ELR (cell line): ENCODE results near the gene ZFP62.

Experiments used
- DNase-seq: peaks from one replicate; pipeline ENCODE4 v3.0.0-alpha.2; 2015; ENCODE audit warnings: low read depth

The ZFP62 gene

GRCh38 chr5:180810210-180810958 lies 50.7 kb downstream of the ZFP62 start:
- DNase-seq: peak; percentile 94

GRCh38 chr5:180809403-180810209 lies 51.5 kb downstream of the ZFP62 start:
- peak; percentile 93 for DNase-seq

- no peak for DNase-seq
These were observed 52.5 kb downstream of the ZFP62 start for GRCh38 chr5:180808461-180809000.

DNA sequence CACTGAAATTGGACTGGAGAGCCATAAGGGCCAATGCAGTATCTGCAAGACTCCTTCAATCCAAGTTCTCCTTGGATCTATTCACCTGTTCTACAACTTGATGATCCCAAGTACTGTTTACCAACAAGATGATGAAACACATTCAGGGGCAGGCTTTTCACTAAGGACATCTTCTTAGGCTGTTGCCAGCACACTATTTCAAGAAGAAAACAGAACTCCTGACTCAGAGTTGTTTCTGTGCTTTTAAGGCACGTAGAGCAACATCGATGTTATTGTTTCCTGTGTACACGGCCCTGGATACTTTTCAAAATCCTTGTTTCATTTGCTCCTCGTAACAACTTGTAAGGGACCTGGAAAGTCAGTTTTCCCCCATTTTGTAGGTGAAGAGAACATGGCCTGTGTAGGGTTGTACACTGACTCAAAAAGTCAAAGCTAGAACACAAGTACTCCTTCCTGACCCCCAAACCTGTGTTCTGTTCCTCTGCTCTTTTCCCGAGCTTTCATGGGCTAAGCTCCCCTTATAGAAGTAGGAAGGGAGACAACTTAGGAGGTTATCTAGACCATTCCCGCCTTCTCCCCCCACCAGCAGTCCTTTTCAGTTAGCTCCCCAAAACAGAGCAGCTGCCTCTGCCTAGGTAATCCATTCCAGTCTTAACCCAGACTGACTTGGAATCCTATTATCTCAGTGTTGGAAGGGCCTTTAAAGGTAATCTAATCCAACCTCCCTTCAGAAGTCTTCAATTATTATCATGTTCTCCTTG lies 53.2 kb downstream of the ZFP62 start:
- no peak for DNase-seq

GRCh38 chr5:180807046-180807445 lies 54.0 kb downstream of the ZFP62 start:
- DNase-seq: no peak

- no peak for DNase-seq
These were observed 54.6 kb downstream of the ZFP62 start for GRCh38 chr5:180806351-180807011.

- no peak for DNase-seq
These were observed 56.9 kb downstream of the ZFP62 start for GRCh38 chr5:180804129-180804618.

DNA sequence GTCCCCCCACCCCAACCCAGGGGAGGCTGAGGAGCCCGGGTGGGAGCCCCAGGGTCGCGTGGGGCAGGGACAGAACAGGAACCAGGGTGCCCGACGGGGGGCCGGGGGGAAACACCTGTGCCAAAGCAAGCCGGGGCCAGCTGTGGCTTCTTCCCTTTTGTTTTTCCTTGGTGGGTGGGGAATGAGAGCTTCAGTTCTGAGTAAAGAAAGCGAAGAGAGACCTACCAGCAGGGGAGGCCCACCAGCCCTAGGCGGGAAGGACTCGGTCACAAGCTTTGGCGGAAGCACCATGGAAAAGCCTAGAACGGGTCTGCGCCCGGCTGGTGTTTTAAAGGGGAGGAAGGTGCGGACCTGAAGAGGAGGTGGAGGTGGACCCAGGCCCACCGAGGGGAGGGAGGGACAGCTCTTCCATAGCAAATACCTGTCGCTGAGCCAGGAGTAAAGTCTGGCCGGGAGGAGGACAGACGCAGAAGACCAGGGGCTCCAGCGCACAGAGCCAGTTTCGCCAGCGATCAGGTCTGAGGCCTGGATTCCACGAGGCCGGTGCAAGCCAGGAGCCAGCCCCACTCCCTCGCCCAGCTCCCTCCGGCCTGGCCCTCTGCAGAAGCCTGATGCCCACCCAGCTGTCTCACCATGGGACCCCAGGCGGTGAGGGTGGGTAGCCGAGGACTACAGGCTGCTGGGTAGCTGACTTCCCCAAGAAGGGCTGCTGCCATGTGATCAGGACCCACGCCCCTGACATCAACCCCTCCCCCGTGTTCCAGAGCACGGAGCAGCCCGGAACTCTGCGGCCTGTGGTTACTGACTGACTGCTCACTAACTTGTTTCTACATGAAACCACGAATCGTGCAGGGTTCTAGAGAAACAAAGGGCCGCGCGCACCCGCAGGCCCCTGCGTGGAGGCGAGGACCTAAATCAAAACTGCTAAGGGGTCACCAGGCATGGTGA lies 57.6 kb downstream of the ZFP62 start:
- peak; percentile 31 for DNase-seq

DNA sequence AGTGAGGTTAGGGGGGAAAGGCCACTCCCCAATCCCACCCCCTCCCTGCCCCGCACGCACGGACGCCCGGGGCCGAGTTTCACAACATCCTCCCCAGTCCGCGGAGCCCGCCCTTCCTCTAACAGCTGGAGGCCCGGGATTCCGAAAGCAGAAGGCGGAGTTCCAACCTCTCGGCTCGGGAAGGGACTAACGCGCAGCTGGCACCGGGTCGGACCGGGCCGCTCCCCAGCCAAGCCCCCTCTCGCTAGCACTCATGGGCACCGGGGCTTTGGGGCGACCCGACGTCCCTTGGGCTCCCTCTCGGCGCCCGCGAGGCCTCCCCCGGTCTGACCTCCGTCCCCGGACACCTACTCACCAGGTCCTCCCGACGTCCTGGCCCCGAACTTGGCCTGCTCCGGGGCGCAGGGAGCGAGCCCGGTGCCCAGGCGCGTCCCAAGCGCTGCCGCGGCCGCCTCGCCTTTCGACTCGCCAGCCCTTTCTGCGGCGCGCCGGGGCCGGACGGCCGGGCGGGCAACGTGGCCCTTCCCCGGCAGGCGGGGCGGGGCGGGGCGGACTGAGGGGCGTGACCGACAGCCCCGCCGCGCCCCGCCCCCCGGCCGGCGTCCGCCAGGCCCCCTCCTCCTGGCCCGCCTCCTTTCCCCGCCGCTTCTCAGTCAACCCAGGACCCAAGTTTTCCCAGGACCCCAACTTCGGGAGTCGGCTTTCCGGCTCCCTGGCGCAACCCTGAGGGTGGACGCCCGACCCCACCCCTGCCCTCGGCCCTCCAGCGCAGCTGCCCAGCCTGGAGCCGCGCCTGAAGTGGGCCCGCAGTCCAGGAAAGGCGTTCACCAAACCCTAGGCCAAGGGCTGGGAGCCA lies 58.5 kb downstream of the ZFP62 start, which contains the start of gene MGAT1:
MGAT1 (minus strand) TSS at position 482 of the 856 bp plus-strand sequence. CDS start 9,835 bp downstream, outside the sequence.
- peak; percentile 91 for DNase-seq

DNA sequence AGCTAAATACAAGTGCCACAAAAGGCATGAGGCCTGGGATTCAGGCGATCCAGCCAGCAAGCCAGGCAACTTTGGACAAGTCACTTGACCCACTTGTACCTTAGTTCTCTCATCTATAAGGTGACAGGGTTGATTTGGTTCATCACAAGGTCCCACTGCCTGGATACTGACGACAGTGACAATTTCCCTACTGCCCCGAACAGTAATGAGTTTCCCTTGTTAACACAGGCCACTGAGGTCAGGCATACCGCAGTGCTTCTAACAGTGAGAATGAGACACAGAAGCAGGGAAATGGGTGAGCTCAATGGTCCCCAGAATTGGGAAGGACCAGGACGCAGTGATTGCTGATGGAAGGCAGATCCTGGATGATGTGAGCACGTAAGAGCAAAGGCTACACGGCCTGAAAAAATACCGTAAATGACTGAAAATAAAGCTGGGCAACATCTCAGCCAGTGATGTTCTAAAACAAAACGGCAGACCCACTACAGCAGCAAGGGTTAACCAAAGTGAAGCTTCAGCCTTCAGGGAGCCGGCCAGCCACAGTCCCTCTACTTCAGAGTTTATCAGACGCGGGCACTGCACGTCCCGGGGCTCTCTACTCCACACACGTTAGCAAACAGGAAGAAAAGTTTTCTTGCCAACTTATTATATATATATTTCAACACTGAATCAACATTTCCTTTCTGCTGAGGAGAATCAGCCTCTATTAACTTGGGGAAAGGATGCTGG lies 59.3 kb downstream of the ZFP62 start:
- DNase-seq: no peak

- DNase-seq: peak; percentile 94
These were observed 60.9 kb downstream of the ZFP62 start for GRCh38 chr5:180799902-180800801.

DNA sequence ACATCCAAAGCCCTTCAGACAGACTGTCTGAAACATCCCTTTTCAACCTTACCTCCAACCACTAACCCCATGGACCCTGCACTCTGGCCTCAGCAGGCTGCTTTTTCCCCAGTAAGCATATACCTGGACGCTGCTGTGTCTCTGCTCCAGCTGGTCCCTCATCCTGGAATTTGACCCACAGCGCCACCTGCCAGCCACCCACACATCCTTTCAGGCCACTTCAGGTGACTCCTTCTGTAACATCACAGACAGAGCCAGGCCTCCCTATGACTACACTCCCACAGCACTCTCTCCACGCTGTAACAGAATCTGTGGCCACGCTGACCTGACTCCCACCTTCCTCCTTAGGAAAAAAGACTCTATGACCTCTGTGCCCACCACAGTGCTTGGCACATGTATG lies 61.9 kb downstream of the ZFP62 start:
- DNase-seq: no peak

- no peak for DNase-seq
These were observed 62.9 kb downstream of the ZFP62 start for GRCh38 chr5:180798193-180798592.
